Ureter (tissue), 1 donor: ENCODE measurements around the gene GPR4. TPM values are rescaled to one million over a fixed set of nuclear protein-coding genes. Genes with fewer than 3 reads are reported as not detected.

Experiments used
- DNase-seq: peaks from one replicate; pipeline ENCODE4 v3.0.0-alpha.2; 2020; ENCODE audit warnings: low spot score
- total RNA-seq: library from RNA; stranded (reverse); gene quantifications from one replicate; pipeline ENCODE4 v1.2.4, GENCODE V29; 2023
- donor health status: DM: yes; HTN: yes; CAD: no.

The GPR4 gene
- total RNA-seq, 1 donor from 2014 or later, result 5.1 TPM

DNA sequence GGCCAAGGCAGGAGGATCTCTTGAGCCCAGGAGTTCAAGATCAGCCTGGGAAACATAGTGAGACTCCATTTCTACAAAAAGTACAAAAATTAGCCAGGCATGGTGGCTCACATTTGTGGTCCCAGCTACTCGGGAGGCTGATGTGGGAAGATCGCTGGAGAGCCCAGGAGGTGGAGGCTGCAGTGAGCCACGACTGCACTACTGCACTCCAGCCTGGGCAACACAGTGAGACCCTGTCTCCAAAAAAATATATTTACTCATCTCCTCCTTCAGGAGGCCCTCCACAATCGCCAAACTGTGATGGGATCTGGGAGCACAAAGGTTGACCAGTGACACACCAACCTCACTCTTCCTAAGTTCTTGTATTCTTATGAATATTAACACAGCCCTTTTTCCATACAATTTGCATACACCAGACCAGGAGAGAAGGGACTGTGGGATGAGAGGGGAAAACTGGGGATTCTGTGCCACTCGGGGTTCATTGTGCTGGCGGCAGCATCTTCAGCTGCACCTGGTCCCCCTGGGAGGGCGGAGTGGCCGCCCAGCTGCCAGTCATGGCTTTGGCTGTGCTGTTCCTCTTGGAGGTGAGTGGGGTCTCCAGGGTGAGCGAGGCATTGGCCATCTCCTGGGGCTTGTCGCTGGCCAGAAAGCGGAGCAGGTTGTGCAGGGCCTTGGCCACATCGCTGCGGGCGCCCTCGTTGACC, 11.6 kb downstream of the GPR4 start:
- no peak for DNase-seq

GRCh38 chr19:45589768-45590167, 12.2 kb downstream of the GPR4 start:
- DNase-seq, result no peak

DNA sequence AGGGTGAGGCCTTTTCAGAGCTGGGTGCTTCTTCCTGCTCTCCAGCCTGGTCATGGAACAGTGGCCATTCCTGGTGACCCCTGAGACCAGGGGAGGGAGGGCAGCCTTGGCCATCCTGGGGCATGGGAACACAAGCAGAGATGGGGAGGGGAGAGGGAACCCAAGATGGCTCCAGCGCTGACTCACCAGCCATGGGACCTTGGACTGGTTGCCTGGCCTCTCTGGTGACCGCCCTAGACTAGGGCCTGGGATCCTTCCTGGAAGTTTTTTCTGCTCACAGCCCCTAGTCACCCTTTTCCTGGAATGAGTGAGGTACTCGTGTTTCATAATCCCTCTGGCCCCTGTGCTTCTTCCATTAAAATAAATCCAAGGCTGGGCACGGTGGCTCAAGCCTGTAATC, 14.1 kb downstream of the GPR4 start:
- DNase-seq, result no peak

DNA sequence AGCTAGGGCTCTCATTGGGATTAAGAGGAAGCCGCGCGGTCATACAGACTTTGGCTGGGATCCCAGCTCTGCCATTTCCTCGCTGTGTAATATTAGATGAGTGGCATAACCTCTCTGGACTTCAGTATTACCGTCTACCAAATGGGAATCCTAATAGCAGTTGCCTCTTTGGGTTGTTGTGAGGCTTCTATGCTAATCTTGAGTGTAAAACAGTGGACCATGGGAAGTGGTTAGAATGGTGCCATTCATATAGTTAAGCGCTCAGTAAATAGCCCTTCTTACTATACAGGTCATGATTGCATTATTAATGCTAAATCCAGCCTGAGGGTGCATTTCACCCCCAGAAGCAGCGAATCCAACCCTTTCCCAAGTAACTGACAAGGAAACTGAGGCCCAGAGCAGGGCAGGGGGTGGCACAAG, 16.8 kb downstream of the GPR4 start:
- no peak for DNase-seq

DNA sequence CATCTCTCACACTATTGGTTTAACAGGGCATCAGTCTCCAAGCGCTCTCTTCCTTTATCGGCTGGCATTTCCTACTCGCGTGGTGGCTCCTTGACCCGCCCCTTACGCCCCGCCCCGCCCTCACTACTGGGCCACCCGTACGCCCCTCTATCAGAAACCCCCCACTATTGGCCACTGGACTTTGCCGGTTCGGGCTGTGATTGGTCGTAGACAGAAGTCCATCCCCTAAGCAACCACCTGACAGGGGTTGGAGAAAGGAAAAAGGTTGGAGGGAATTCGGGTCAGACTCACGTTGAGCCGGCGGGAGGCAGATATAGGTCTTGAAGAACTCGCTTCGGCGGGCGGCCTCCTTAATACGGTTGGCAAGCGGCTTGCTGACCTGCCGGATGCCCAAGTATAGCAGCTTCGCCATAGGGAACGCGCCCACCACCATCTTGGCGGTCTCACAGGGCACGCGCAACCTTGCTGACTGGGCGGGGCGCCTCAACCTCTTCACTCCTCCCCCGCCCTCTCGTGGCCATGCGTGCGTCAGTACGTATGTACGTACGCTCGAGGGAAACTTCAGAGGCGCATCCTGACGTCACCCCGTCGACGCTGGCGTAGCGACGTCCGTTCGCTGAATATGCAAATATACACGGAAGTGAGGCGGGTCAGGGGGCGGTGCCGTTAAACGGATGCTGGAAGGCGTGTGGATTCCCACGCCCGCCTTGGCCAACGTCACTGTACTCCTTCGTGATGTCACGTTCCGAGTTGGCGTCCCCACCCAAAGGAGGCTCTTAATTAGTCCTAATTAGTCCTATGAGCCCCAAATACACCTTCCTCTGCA, 17.5 kb downstream of the GPR4 start, which contains the start of gene OPA3:
Gene OPA3 (minus strand): TSS at position 471 of the 826 bp plus-strand sequence. CDS start 38 bp downstream, at position 433.
- peak; percentile 100 for DNase-seq

DNA sequence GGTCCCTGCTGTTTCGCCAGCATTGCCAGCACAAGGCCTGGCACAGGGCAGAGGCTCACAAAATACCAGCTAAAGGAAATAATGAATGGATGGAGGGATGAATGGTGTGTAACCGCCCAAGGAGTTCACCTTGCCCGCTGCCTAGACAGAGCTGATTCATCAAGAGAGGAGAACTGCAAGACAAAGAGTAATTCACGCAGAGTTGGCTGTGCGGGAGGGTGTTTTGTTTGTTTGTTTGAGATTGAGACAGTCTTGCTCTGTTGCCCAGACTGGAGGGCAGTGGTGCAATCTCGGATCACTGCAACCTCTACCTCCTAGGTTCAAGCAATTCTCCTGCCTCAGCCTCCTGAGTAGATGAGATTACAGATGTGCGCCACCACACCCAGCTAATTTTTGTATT, 20.4 kb downstream of the GPR4 start:
- no peak for DNase-seq

GRCh38 chr19:45578861-45579260, 23.2 kb downstream of the GPR4 start:
- DNase-seq, result no peak

DNA sequence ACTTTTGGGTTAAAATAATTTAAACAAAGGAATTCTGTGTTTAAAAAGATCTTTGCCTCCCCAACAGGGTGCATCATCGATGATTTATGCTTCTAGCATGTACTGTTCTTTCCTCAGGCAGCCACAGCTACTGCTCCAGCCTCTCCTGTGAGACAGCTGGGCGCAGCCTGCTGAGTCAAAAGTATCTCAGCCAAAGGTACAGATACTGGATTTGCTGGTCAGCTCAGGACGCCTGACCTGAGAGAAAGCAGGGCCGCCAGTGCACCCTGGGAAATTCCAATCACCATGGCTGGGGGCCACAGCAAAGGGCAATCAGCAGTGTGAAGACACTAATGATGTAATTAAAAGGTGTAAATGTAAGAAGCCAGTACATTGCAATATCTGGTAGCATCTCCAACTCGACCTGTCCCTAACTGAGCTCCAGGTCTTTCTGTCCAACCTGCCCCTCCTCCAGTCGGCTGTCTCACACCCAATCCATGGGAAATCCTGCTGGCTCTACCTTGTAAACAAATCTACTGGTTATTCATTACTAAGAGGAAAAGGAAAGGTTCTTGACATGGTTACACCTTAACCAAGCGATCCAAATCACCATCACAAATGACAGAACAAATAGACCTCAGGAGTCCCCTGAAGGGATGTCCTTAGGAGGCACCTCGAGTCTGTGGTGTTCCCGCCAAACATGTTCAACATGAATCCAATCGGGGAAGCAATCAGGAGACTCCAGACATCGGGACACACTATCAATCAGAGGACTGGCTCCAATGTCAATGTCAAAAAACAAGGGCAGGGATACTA, 24.7 kb downstream of the GPR4 start:
- DNase-seq, result peak; percentile 68

GRCh38 chr19:45576682-45577081, 25.3 kb downstream of the GPR4 start:
- DNase-seq, result no peak

DNA sequence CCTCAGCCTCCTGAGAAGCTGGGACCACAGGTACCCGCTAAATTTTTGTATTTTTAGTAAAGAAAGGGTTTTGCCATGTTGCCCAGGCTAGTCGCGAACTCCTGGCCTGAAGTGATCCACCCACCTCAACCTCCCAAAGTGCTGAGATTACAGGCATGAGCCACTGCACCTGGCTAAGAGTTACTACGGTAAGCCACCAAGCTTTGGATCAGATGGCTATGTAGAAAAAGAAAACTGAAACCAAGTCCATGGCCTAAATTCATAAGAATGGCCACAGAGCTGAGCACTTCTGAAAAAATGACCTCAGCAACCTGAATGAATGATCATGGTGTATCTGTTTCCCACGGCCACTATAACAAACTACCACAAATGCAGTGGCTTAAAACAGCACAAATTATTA, 26.8 kb downstream of the GPR4 start:
- DNase-seq, result no peak

DNA sequence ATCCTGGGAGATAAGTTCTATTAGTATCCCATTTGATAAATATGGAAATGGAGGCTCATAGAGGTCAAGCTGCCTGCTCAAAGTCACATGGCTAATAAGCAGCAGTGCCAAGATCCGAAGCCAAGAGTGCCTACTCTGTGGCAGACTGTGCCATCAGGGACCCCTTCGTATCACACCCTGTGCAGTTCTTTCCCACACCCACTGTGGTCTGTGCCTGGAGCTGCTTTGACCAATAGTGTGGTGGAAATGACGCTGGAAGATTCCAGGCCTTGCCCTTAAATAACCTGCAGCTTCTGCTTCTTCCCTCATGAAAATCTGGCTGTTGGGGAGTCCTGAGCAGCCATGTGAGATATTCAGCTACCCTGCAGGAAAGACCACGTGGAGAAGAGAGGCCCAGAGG, 27.5 kb downstream of the GPR4 start:
- no peak for DNase-seq

GRCh38 chr19:45571457-45572220, 30.4 kb downstream of the GPR4 start:
- no peak for DNase-seq

DNA sequence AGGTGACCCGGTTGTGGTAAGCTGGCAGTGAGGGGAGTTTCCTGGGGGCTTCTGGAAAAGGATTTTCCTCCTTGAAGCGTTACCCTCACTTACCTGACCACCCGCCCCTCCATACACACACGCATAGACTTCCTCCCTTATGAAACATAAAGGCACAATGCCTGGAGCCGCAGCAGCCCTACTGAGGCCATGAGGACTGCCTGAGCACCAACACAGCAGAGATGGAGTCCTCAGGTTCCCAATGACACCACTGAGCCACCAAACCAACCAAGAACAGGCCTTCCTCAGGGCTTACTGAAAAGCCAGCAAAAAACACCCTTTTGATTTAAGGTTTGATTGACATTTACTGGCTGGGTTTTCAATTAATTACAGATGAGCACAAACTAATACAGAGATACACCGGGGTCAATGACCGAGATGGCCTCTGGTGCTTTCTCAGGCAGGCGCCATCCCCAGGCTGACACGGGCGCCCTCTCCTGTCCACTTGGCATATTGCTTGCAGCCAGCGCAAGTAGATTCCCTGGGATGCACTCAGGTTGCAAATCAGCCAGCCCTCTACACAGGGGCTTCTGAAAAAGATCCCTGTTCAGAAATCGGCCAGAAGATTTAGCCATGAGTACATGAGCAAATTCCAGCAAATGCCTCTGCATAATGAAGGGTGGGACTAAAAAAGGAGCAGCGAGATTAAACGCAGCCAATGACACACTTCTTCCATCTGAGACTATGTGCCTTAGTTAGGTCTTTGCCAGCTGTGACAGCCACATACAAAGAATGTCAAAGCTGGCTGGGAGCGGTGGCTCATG, 32.2 kb downstream of the GPR4 start:
- no peak for DNase-seq

DNA sequence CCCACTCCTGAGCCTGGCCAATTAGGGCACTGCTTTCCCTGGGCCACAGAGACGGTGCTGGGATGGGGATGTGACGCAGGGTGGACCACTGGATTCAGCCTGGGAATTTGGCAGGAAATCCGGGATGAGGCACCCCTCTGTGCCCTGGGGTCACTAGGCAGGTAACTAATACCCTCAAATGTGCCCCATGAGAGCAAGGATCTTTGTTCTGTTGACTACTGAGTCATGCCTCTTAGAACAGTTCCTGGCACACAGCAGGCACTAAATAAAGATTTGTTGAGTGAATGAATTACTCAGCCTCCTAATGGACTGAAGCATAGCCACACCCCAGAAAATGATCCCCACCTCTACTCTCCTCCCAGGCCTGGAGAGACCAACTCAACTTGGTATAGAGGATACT, 33.3 kb downstream of the GPR4 start:
- DNase-seq, result no peak

- no peak for DNase-seq
These were observed 34.4 kb downstream of the GPR4 start for GRCh38 chr19:45567609-45568008.

DNA sequence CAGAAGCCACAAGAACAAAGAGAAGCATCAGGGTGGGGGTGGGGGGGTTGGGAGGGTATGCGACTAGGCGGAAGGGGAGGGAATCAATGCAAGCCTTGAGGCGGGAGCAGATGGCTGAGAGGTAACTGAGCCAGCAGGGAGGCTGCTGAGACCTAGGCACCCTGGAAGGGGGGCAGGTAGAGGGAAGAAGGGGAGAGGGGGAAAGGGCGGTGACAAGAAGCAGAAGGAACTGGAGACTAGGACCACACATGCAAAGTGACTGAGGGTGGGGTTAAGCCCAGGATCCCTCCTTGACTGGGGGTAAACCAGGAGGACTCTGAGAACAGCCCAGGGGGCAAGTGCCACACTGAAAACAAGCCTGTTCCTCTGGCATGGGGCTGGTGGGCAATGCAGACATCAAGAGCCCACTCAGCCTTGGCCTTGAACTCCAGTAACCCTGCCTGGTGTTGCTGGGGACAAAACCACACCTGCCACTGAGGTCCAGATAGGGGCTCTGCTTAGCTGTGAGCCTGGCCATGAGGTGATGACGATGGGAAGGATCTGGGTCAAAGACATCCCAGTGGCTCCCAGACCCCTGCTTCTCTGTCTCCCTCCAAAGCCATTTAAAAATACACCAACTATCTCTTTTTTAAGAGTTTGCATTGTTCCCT, 37.8 kb downstream of the GPR4 start:
- DNase-seq, result no peak

- no peak for DNase-seq
These were observed 41.3 kb downstream of the GPR4 start for GRCh38 chr19:45560686-45561085.

GRCh38 chr19:45560038-45560437, 42.0 kb downstream of the GPR4 start:
- DNase-seq, result no peak

DNA sequence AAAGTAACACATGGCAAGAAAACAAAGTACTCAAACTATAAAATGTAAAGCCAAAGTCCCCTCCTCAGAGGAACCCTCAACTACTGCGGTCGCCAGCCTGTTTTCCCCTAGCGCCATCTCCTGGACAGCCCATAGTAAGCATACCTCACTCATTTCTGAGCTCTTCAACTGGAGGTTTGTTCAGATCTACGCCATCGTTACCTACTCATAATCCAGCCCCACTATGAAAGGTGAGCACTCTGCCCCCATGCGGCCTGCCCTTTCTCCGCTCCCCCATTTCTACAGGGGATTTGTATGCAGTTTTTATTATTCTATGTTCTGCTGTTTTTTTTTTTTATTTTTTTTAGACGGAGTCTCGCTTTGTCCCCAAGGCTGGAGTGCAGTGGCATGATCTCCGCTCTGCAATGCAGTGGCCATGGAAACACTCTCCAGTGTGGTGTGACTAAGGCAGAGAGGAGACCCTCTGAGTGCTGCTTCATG, 43.6 kb downstream of the GPR4 start:
- no peak for DNase-seq

DNA sequence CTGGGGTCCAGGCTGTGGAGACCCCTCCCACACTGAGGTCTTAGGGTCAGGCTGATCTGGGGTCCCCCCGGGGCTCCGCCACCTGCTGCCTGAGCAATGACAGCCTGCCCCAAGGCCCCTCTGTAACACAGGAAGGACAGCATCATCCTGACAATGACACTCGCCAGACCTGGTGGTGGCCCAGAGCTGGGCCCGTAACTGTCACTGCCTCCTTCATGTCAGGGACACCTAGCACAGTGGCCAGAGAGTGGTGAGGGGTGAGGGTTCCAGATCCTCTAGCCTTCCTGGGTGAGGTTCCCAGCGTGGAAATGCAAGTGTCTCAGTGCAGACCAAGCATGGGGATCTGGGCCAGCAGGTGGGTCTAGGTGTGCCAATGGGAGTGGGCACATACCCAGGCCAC, 45.2 kb downstream of the GPR4 start:
- DNase-seq, result no peak
